ENCODE results near the gene SPDYE16.
"Not testable (repeated sequence)": the region's sequence is repeated elsewhere in the genome, so short reads cannot be mapped to it uniquely, and the experiment has no call there.

SPDYE16 gene

DNA sequence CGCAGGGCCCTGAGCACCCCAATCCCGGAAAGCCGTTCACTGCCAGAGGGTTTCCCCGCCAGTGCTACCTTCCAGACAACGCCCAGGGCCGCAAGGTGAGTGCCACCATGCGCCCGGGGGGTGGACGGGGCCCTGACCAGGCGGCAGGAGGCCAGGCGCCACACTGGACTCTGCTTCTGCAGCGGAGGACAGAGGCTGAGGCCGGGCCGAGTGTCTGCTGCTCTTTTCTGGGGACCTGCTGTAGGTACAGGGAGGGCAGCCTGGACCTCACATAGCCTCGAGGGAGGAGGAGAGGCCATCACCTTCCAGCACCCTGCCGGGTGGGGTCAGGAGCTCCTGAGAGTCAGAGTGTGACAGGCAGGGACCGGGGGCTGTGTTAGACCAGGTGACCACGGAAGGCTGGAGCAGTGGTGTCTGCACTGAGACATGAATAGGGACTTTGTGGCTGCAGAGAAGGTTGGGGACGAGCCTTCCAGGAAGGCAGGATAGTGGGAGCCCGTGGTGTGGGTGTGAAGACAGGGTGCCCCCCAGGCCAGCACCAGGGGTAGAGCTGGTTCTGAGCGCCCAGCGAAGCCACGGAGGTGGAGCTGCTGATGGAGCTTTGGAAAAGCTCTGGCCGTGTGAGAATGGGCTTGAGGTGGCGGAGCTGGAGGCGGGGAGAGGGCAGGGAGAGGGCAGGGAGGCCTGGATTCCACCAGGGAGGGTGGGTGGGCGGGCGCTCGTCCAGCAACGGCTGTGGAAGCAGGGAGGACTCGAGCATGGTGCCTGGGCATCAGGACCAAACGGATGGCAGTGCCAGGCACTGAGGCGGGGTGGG is 38.5 kb downstream of the SPDYE16 start:
- not testable (repeated sequence) for DNase-seq

- DNase-seq, result not testable (repeated sequence)
These were observed 39.9 kb downstream of the SPDYE16 start for GRCh38 chr7:76503244-76503643.

DNA sequence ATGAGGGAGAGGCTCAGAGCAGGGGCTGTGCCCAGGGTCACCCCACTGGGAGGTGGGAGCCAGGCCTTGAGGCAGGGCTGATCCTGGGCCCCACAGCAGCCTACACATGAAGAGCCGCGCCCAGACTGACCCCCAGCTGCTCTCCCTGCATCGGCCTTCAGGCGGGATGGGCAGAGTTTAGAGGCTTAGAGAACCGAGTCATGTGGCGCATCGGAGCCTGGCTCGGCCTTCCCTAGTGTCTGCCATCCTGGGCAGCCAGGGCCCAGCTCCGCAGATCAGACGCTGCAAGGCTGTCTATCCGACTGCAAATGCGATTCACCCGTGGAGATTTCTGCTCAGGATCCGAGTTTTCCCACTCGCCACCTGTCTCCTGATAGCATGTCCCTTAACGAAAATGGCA is 40.3 kb downstream of the SPDYE16 start:
- DNase-seq, result not testable (repeated sequence)

DNA sequence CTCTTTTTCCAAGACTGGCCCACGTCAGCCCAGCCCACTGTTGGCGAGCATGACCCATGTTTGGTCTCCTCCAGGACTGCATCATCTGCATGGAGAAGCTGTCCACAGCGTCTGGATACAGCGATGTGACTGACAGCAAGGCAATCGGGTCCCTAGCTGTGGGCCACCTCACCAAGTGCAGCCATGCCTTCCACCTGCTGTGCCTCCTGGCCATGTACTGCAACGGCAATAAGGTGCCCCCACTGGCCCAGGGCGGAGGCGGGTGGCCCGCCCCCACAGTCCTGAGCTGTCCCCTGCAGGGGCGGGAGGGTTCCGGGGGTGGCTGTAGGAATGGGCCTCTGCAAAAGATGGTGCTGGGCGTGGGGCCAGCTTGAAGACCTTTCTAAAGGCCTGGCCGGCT is 40.9 kb downstream of the SPDYE16 start:
- DNase-seq, result not testable (repeated sequence)

GRCh38 chr7:76499924-76500241 is 43.2 kb downstream of the SPDYE16 start:
- not testable (repeated sequence) for DNase-seq

DNA sequence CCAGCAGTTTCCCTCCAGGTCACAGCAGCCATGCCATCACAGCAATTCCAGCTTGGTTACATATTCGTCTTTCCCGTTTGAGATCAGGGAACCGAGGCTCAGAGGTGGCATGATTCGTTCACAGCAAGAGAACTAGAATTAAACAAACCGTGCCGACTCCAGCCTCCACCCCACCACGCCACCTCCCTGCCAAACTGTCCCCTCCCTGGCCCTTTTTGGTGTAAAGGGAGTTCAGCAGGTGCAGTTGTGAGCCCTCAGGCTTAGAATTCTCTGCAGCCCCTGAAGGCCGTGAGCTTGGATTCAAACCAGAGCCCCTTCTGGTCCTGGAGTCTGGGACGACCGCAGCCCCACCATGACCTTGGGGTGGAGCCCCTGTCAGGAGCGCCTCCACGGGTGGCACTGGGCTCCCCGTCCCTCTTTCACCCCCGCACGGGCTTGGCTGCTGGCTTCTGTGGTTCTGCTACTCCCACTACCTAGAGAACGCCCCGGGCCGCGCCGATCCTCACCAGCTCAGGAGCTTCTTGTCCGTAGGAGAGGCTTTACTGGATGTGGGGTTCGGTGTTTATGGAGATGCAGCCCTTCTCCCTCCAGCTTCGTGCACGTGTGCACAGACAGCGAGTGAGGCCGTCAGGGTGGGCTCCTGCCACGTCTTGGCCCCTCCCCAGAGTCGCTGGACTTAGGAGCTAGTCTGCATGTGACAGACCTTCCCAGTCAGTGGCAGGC is 43.7 kb downstream of the SPDYE16 start:
- not testable (repeated sequence) for DNase-seq

GRCh38 chr7:76498583-76499200 is 44.4 kb downstream of the SPDYE16 start:
- DNase-seq, result not testable (repeated sequence)

- DNase-seq, result not testable (repeated sequence)
These were observed 45.0 kb downstream of the SPDYE16 start for GRCh38 chr7:76497918-76498582.

DNA sequence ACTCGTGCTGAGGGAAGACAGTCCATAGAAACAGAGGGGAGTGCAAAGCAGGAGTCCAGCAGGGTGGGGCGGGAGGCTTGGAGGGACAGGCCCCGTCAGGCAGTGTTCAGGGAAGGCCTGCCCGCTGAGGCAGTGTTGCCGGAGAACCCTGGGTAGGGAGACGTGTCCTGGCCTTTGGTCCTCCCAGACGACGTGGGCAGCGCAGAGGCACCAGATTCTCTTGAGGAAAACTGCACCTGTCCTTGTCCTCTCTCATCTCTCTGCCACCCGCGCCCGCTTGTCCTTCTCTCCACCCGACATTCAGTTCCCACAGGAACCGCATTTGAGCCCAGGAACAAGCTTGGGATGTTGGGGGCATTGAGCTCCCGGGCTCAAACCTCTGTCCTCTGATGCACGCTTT is 47.4 kb downstream of the SPDYE16 start:
- DNase-seq, result not testable (repeated sequence)

DNA sequence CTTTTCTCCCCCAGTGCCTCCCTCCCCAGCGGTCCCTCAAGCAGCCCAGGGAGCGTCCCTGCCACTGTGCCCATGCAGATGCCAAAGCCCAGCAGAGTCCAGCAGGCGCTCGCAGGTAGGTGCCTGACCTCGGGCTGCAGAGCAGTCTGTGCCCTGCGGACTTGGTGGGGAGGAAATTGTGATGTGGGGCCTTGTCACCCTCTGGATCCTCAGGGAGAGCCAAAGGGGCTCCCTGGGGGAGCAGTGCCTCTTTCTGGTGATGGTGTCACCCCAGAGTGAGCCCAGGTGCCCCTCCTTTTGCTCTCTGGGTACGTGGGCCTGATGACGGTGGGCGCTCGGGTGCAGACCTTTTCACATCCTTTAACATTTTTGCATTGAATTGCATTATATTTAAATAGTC is 51.0 kb downstream of the SPDYE16 start:
- DNase-seq, result not testable (repeated sequence)

DNA sequence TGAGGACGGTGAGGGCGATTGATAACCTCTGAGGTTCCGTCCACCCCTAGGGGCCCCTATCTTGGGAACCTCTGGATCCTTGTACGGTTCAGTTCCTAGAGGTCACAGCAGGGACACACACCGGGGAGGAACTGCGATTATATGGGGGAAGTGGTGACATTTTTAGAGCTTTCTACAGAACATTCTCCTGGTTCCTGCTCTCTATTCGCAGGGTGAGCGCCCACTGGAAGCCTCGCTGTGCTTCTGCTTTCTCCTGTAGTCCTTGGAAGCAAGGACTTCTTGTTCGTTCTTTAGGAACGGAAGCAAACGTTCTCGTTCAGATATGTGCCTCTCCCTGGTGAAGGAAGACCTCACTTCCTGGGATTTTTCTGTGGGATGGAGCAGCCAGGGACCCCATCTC is 55.1 kb downstream of the SPDYE16 start:
- DNase-seq, result not testable (repeated sequence)

- DNase-seq, result not testable (repeated sequence)
These were observed 56.5 kb downstream of the SPDYE16 start for GRCh38 chr7:76486618-76487017.

- DNase-seq, result not testable (repeated sequence)
These were observed 57.1 kb downstream of the SPDYE16 start for GRCh38 chr7:76485822-76486610.

GRCh38 chr7:76484456-76484855 is 58.6 kb downstream of the SPDYE16 start:
- DNase-seq, result not testable (repeated sequence)

DNA sequence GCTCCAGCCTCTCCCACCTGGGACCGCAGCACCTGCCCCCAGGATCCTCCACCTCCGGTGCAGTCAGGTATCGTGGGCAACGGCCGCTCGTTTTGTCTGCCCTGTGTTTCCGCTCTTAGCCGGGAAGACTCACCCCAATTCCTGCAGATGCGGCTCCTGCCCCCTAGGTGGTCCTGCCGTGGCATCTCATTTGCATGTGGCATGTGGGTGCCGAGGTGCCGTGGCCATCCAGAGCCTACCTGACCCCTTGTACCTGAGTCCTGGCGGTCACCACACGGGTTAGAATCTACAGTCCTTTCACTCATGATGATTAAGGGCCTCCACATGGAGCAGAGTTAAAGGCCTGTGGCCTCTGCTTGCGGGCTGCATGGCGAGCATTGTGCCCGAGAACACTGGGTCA is 60.0 kb downstream of the SPDYE16 start:
- DNase-seq, result not testable (repeated sequence)

- DNase-seq, result not testable (repeated sequence)
These were observed 60.4 kb downstream of the SPDYE16 start for GRCh38 chr7:76482660-76483059.

Data from SIG-M5 (cell line).